ENCODE measurements around the gene MEP1B.

Gene MEP1B

GRCh38 chr18:32267463-32267862 lies 77.6 kb downstream of the MEP1B start:
- DNase-seq (ENCODE audit: low read depth): no peak

Measured in fibroblast of gingiva (primary cell).